ENCODE data around the gene CANX. TPM values are rescaled to one million over a fixed set of nuclear protein-coding genes. Genes with fewer than 3 reads are reported as not detected.
A peak's percentile ranks its signal among the peaks of the same experiment; 100 is the strongest.

The CANX gene
- total and polyA plus RNA-seq, 9 of the 15 experiments (the other 6 are each of a cell fraction or from before 2014, with no cell fraction given) = 155 to 893 (median 589) TPM

GRCh38 chr5:179697993-179698934 is 503 bp upstream of the CANX start (continued):
- TF ChIP-seq JUND (IDR thresholded peaks at IDR 0.05; ENCODE audit: borderline replicate concordance, low read depth, low read length) (no peak), JUND (tag; IDR thresholded peaks at IDR 0.05; ENCODE audit: borderline replicate concordance, low read depth, low read length) (no peak; the same call in 2 of the 3 replicates), CTCFL (IDR thresholded peaks at IDR 0.05; ENCODE audit: borderline replicate concordance, insufficient read depth, low read depth, low read length, poor library complexity, severe bottlenecking) (no peak), TAF9B (IDR thresholded peaks at IDR 0.05; ENCODE audit: partially characterized antibody) (peak; percentile 75), ZBTB40 (IDR thresholded peaks at IDR 0.05) (peak; percentile 71), ZBTB40 (CRISPR knock-in tag; IDR thresholded peaks at IDR 0.05) (no peak), XRCC4 (IDR thresholded peaks at IDR 0.05; ENCODE audit: extremely low read depth, insufficient read depth, insufficient read length) (no peak), ARID3B (CRISPR knock-in tag; IDR thresholded peaks at IDR 0.05; ENCODE audit: borderline replicate concordance) (no peak), HNRNPK (IDR thresholded peaks at IDR 0.05; ENCODE audit: low read depth, low read length, poor library complexity, severe bottlenecking) (no peak), PHF20 (IDR thresholded peaks at IDR 0.05; ENCODE audit: partially characterized antibody) (peak; percentile 52), KDM4B (IDR thresholded peaks at IDR 0.05; ENCODE audit: borderline replicate concordance in 2 of 2, low read depth in 1 of 2) (no peak), FOXK2 (conservative IDR thresholded peaks at IDR 0.05 in 1 of 2, IDR thresholded peaks at IDR 0.05 in 1 of 2; ENCODE audit: low read depth in 2 of 2) (peak; percentile 25 to 52; a peak in 3 of 4 replicates), RBM17 (IDR thresholded peaks at IDR 0.05; ENCODE audit: borderline replicate concordance, low read depth, low read length) (no peak)
